ENCODE results near the gene RBFOX2. TPM values are rescaled to one million over a fixed set of nuclear protein-coding genes. Genes with fewer than 3 reads are reported as not detected.

Gene RBFOX2
- polyA plus RNA-seq, 1 of the 3 experiments (the other 2 are of a cell fraction): 115 TPM

GRCh38 chr22:35733791-35734516 lies 294.7 kb downstream of the RBFOX2 start:
- no peak for TF ChIP-seq EZH2phosphoT487 (IDR thresholded peaks at IDR 0.05; ENCODE audit: borderline replicate concordance, low read depth)
- no peak for TF ChIP-seq GATA2 (CRISPR knock-in tag; IDR thresholded peaks at IDR 0.05)
- TF ChIP-seq RCOR1 (IDR thresholded peaks at IDR 0.05; ENCODE audit: low read length): no peak
- TF ChIP-seq, protein P1, sequence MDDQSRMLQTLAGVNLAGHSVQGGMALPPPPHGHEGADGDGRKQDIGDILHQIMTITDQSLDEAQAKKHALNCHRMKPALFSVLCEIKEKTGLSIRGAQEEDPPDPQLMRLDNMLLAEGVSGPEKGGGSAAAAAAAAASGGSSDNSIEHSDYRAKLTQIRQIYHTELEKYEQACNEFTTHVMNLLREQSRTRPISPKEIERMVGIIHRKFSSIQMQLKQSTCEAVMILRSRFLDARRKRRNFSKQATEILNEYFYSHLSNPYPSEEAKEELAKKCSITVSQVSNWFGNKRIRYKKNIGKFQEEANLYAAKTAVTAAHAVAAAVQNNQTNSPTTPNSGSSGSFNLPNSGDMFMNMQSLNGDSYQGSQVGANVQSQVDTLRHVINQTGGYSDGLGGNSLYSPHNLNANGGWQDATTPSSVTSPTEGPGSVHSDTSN (IDR thresholded peaks at IDR 0.05): no peak
- TF ChIP-seq MEF2A (IDR thresholded peaks at IDR 0.05; ENCODE audit: borderline replicate concordance, low read depth): no peak
- POLR2A ChIA-PET: no interaction called here
- peaks cover 12 to 27% of the 10 kb centered on the region in 2 experiments for H3K36me3 ChIP-seq (replicated peaks in 1 of 2; ENCODE audit: control insufficient read depth in 1 of 2, insufficient read depth in 2 of 2, low read length in 1 of 2)
- WGBS (ENCODE audit: low lambda C conversion rate): 83% methylated on average over 7 of the region's 7 CpGs
- no peaks in the 10 kb centered on the region for H3K27me3 ChIP-seq (ENCODE audit: insufficient read depth)
- H3K4me1 ChIP-seq (ENCODE audit: control insufficient read depth in 1 of 2, insufficient read depth in 2 of 2, low read depth in 1 of 2, low read length in 1 of 2): peaks cover 0 to 2% of the 10 kb centered on the region in 2 experiments; a peak in 1 of 4 replicates
- no peaks in the 10 kb centered on the region for H3K79me2 ChIP-seq (ENCODE audit: insufficient read depth)
- no peak for DNase-seq
- no peaks in the 10 kb centered on the region for H3K9me3 ChIP-seq
- H3K4me3 ChIP-seq (ENCODE audit: low read depth in 2 of 2, low read length in 1 of 2): no peak overlapping the region
- CTCF ChIA-PET: interaction anchor here (1.8 kb wide), 1 partner anchor 12 kb away, joined by 6 read pairs; no protein-coding TSS in a partner anchor
- H3K9me2 ChIP-seq: no peaks in the 10 kb centered on the region
- H3F3A ChIP-seq (replicated peaks; ENCODE audit: insufficient read depth): peaks cover 6% of the 10 kb centered on the region
- H3K4me2 ChIP-seq: no peak overlapping the region
- no peaks in the 10 kb centered on the region for H4K20me1 ChIP-seq (ENCODE audit: insufficient read depth)
- no peak overlapping the region for H3K9ac ChIP-seq
- H2AFZ ChIP-seq (ENCODE audit: low read depth): no peak overlapping the region
- H3K27ac ChIP-seq (ENCODE audit: low read depth in 2 of 2, low read length in 1 of 2): no peak overlapping the region

DNA sequence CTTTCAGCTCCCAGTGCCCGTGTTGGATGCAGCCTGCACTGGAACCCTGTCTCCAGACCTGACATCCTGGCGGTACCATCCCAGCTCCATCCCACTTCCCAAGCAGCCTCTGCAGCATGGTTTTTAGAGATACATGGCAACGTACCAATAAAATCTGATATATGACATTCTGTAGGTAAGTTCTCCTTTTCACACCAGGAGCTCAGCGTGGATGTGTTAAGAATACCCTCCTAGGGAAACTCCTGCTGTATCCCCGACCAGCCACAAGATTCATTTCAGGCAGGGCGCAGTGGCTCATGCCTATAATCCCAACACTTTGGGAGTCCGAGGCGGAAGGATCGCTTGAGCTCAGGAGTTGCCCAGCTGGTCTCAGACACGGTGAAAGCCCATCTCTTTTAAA lies 295.6 kb downstream of the RBFOX2 start:
- Histone ChIP-seq H3K9ac (no peak overlapping the region), H3K79me2 (ENCODE audit: insufficient read depth) (no peaks in the 10 kb centered on the region), H3K27ac (ENCODE audit: low read depth in 2 of 2, low read length in 1 of 2) (no peak overlapping the region), H3K4me1 (ENCODE audit: control insufficient read depth in 1 of 2, insufficient read depth in 2 of 2, low read depth in 1 of 2, low read length in 1 of 2) (peaks cover 0 to 2% of the 10 kb centered on the region in 2 experiments; a peak in 1 of 4 replicates), H3K9me2 (no peaks in the 10 kb centered on the region), H3K4me2 (no peak overlapping the region), H3F3A (replicated peaks; ENCODE audit: insufficient read depth) (peaks cover 6% of the 10 kb centered on the region), H3K27me3 (ENCODE audit: insufficient read depth) (no peaks in the 10 kb centered on the region), H2AFZ (ENCODE audit: low read depth) (no peak overlapping the region), H4K20me1 (ENCODE audit: insufficient read depth) (no peaks in the 10 kb centered on the region), H3K9me3 (no peaks in the 10 kb centered on the region), H3K4me3 (ENCODE audit: low read depth in 2 of 2, low read length in 1 of 2) (no peak overlapping the region), H3K36me3 (replicated peaks in 1 of 2; ENCODE audit: control insufficient read depth in 1 of 2, insufficient read depth in 2 of 2, low read length in 1 of 2) (peaks cover 6 to 18% of the 10 kb centered on the region in 2 experiments)
- no peak for DNase-seq
- ChIA-PET POLR2A (no interaction called here), CTCF (interaction anchor here (1.1 kb wide), 1 partner anchor 18 kb away, joined by 3 read pairs; no protein-coding TSS in a partner anchor)
- WGBS (ENCODE audit: low lambda C conversion rate): 81% methylated on average over 9 of the region's 10 CpGs
- TF ChIP-seq, protein P2, sequence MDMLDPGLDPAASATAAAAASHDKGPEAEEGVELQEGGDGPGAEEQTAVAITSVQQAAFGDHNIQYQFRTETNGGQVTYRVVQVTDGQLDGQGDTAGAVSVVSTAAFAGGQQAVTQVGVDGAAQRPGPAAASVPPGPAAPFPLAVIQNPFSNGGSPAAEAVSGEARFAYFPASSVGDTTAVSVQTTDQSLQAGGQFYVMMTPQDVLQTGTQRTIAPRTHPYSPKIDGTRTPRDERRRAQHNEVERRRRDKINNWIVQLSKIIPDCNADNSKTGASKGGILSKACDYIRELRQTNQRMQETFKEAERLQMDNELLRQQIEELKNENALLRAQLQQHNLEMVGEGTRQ (IDR thresholded peaks at IDR 0.05; ENCODE audit: borderline replicate concordance, low read depth, low read length): no peak
- TF ChIP-seq GATA2 (CRISPR knock-in tag; IDR thresholded peaks at IDR 0.05): no peak

- ChIA-PET POLR2A (no interaction called here), CTCF (no interaction called here)
- H3K36me3 ChIP-seq (replicated peaks in 1 of 2; ENCODE audit: control insufficient read depth in 1 of 2, insufficient read depth in 2 of 2, low read length in 1 of 2): peaks cover 6 to 9% of the 10 kb centered on the region in 2 experiments
- 90% methylated on average over 9 of the region's 9 CpGs for WGBS (ENCODE audit: low lambda C conversion rate)
- no peaks in the 10 kb centered on the region for H3K9me2 ChIP-seq
- H3K9me3 ChIP-seq: no peaks in the 10 kb centered on the region
- no peak overlapping the region for H3K4me3 ChIP-seq (ENCODE audit: low read depth in 2 of 2, low read length in 1 of 2)
- H3K4me2 ChIP-seq: no peak overlapping the region
- H4K20me1 ChIP-seq (ENCODE audit: insufficient read depth): no peaks in the 10 kb centered on the region
- DNase-seq: no peak
- H3K27ac ChIP-seq (ENCODE audit: low read depth in 2 of 2, low read length in 1 of 2): no peak overlapping the region
- H3F3A ChIP-seq (replicated peaks; ENCODE audit: insufficient read depth): peaks cover 6% of the 10 kb centered on the region
- H2AFZ ChIP-seq (ENCODE audit: low read depth): no peak overlapping the region
- H3K79me2 ChIP-seq (ENCODE audit: insufficient read depth): no peaks in the 10 kb centered on the region
- H3K4me1 ChIP-seq (ENCODE audit: control insufficient read depth in 1 of 2, insufficient read depth in 2 of 2, low read depth in 1 of 2, low read length in 1 of 2): peaks cover 0 to 2% of the 10 kb centered on the region in 2 experiments; a peak in 1 of 4 replicates
- H3K27me3 ChIP-seq (ENCODE audit: insufficient read depth): no peaks in the 10 kb centered on the region
- no peak overlapping the region for H3K9ac ChIP-seq
- TF ChIP-seq NFIC (IDR thresholded peaks at IDR 0.05; ENCODE audit: borderline replicate concordance) (no peak), RFX5 (IDR thresholded peaks at IDR 0.05; ENCODE audit: low read length) (no peak), REST (IDR thresholded peaks at IDR 0.05; ENCODE audit: low read depth, low read length) (no peak), NRF1 (IDR thresholded peaks at IDR 0.05; ENCODE audit: low read depth, low read length) (no peak), YY1 (IDR thresholded peaks at IDR 0.05; ENCODE audit: low read depth) (no peak), RXRA (IDR thresholded peaks at IDR 0.05; ENCODE audit: borderline replicate concordance, low read depth) (no peak)
Observed at GRCh38 chr22:35732116-35732515, 296.5 kb downstream of the RBFOX2 start.
